ENCODE results near the gene XBP1. TPM values are rescaled to one million over a fixed set of nuclear protein-coding genes. Genes with fewer than 3 reads are reported as not detected.
A peak's percentile ranks its signal among the peaks of the same experiment; 100 is the strongest.
"Not testable (repeated sequence)": the region's sequence is repeated elsewhere in the genome, so short reads cannot be mapped to it uniquely, and the experiment has no call there.

The XBP1 gene
- polyA plus RNA-seq, 1 donor from 2014 or later, result 147 TPM

DNA sequence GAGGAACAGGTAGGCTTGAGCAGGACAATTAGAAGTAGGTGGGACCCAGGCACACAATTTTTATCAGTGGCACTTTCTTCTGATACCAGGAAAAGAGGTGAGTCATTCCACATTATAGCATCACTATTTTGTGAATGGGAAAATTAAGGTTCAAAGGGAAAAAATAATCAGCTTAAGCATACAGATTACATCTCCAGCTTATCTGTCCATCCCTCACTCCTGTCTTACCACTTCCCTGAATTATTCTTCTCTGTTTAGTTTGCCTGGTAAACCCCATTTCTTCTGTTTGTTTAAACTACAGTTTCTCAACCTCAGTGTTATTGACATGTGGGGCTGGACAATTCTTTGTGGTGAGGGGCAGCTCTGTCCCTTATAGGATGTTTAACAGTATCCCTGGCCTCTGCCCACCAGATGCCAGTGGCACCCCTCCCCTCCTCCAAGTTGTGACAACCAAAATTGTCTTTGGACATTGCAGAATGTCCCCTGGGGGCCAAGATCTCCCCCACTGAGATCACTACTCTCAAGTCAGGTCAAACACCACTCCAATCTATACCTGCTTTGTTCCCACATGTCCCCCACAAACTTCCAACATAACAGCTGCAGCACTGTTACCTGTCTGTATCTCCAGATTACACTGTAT, 8.5 kb upstream of the XBP1 start:
- H3K36me3 Mint-ChIP-seq, result peaks cover 1% of the 10 kb centered on the region
- H3K27me3 Mint-ChIP-seq, result no peaks in the 10 kb centered on the region
- peaks cover 8 to 17% (median 12%) of the 10 kb centered on the region in 3 donors for H3K4me1 Mint-ChIP-seq
- no peaks in the 10 kb centered on the region for H3K9me3 Mint-ChIP-seq
- H3K4me3 Mint-ChIP-seq, result no peak overlapping the region
- H3K27ac Mint-ChIP-seq, result peak overlapping the region in 1 of 3 donors; percentile 31

DNA sequence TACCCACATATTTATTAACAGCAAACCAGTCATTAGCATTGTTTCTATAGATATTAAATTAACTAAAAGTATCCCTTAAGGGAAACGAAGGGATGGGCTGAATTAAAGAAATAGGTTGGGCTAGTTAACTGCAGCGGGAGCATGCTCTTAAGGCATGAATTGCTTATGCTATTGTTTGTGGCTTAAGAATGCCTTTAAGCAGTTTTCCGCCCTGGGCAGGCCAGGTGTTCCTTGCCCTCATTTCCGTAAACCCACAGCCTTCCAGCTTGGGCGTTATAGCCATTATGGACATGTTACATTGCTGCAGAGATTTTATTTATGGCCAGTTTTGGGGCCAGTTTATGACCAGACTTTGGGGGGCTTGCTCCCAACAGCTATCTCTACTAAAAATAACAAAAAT, 5.1 kb upstream of the XBP1 start:
- not testable (repeated sequence) for H3K4me3 Mint-ChIP-seq, H3K36me3 Mint-ChIP-seq, H3K27me3 Mint-ChIP-seq, H3K9me3 Mint-ChIP-seq, H3K27ac Mint-ChIP-seq
- peaks cover 15 to 20% (median 19%) of the 10 kb centered on the region in 3 donors for H3K4me1 Mint-ChIP-seq

DNA sequence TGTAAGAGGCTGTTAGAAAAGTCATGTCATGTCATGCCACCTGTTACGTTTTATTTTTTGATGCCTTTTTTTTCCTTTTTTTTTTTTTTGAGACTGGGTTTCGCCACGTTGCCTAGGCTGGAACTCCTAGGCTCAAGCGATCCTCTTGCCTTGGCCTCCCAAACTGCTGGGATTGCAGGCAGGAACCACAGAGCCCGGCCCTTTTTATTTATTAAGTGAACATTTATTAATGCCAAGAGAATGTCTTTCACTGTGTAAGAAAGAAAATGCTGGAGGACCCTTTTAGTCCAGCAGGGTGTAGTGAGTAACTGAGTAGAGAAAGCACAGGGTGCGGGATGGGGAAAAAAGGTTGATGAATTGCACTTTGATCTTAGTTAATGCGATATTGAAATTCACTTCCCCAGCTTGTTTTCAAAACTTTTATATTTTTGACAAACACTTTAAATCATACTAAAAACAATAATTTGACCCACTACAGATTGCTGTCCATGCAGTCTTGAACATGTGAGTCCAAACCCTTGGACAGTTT, 2.3 kb upstream of the XBP1 start:
- H3K4me3 Mint-ChIP-seq, result peak overlapping the region; percentile 76 to 100 (median 92)
- peaks cover 24 to 33% (median 28%) of the 10 kb centered on the region in 3 donors for H3K4me1 Mint-ChIP-seq
- peaks cover 1% of the 10 kb centered on the region for H3K36me3 Mint-ChIP-seq
- no peaks in the 10 kb centered on the region for H3K9me3 Mint-ChIP-seq
- no peaks in the 10 kb centered on the region for H3K27me3 Mint-ChIP-seq
- H3K27ac Mint-ChIP-seq, result peak overlapping the region in 2 of 3 donors; percentile 81 to 91

DNA sequence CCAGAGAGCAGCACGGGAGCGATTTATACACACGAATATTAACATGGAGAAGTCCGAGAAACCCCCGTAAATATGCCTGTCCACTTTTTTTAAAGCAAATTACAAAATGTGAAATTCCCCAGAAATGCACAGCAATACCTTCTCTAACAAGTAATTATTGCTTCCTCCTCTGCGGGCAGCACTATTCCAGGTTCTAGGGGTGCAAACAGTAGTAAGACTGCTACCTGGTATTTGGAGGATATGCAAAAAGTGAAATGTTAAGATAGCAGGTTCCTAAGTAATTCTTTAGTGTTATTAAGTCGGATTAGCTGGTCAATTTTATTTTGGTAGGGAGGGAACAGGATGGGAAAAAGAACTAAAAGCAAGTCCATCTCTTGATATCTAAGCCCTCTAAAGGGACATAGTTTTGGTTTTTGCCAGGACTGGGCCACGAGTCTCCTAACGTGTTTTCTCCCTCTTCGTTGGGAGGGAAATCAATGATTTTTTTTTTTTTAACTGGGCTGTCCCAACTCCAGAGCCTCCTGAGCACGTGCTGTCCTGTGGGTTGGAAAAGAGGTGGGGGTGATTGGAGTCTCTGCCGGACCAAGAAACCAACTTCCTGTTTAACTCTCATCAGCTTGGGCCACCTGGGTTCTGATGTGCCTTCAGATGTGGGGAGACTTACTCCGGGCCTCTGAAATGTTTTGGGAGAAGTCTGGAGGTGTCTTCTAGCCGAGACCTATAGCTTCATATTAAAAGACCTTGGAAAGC, 1.7 kb upstream of the XBP1 start:
- H3K27me3 Mint-ChIP-seq, result no peaks in the 10 kb centered on the region
- peak overlapping the region; percentile 76 to 100 (median 92) for H3K4me3 Mint-ChIP-seq
- H3K9me3 Mint-ChIP-seq, result no peaks in the 10 kb centered on the region
- peaks cover 24 to 33% (median 28%) of the 10 kb centered on the region in 3 donors for H3K4me1 Mint-ChIP-seq
- H3K36me3 Mint-ChIP-seq, result peaks cover 1% of the 10 kb centered on the region
- H3K27ac Mint-ChIP-seq, result peak overlapping the region; percentile 81 to 91 (median 86)

DNA sequence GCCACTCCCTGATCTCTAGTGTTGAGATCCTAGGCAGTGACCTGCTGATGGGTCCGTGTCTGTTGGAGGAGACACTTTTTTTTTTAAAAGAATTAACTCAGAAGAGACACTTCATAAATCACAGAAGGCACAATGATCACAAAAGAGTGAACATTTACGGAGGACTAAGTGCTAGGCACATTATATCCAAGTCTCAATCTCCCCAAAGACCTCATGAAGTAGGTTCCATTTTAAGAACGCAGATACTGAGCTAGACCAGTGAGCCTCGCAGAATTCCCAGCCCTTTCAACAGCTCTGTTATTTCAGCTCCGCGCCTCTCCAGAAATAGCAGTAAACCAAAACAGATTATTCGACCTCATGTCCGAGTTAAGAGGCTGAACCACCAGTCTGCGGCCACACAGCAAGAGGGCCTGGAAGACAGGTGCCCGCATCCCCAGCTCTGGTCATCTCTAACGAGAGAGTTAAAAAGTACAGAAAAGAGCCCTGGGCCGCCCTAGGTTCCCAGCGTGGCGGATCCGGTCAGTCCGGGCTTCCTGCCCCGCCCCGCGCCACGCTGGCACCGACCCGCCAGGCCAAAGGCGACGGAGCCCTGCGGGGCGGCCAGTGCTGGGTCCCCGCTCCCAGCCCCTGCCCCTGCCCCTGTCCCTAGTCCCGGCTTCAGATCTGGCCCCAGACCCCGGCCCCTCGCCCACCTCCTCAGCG, 612 bp downstream of the XBP1 start:
- Mint-ChIP-seq H3K9me3 (no peaks in the 10 kb centered on the region), H3K36me3 (peaks cover 3% of the 10 kb centered on the region), H3K4me3 (peak overlapping the region; percentile 97 to 100 (median 99)), H3K27ac (peak overlapping the region; percentile 91 to 100 (median 99)), H3K4me1 (peaks cover 35 to 46% (median 37%) of the 10 kb centered on the region in 3 donors), H3K27me3 (no peaks in the 10 kb centered on the region)

DNA sequence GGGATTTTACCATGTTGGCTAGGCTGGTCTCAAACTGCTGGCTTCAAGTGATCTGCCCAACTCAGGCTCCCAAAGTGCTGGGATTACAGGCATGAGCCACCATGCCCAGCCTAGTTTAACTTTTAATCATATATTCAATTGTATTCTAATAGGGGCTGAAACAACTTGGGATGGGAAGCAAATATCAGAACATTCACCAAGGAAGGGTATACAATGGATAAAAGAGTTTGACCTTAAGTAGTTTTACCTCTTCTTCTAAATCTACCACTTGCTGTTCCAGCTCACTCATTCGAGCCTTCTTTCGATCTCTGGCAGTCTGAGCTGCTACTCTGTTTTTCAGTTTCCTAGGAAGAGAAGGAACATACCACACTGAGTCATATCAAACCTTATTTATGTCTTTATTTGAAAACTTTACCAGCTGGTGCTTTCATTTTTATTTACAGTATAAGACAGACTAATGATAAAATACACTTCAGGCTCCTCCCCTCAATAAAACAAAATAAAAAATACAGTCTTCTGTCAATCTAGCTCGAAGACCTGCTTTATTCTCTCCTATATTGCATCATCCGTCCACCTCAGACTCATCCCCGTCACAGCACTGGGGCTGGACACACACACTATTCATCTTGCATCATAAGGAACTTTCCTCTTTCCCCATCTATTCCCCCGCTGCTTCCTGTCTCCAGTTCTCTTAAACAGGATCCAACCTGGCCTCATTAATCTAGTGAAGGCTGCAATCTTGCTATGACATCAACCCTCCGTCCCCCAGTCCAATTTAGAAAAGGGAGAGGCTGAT, 1.4 kb downstream of the XBP1 start:
- H3K36me3 Mint-ChIP-seq, result peaks cover 3% of the 10 kb centered on the region
- H3K27ac Mint-ChIP-seq, result peak overlapping the region; percentile 91 to 100 (median 99)
- peaks cover 39 to 46% (median 41%) of the 10 kb centered on the region in 3 donors for H3K4me1 Mint-ChIP-seq
- no peaks in the 10 kb centered on the region for H3K27me3 Mint-ChIP-seq
- peak overlapping the region; percentile 97 to 100 (median 99) for H3K4me3 Mint-ChIP-seq
- H3K9me3 Mint-ChIP-seq, result no peaks in the 10 kb centered on the region

DNA sequence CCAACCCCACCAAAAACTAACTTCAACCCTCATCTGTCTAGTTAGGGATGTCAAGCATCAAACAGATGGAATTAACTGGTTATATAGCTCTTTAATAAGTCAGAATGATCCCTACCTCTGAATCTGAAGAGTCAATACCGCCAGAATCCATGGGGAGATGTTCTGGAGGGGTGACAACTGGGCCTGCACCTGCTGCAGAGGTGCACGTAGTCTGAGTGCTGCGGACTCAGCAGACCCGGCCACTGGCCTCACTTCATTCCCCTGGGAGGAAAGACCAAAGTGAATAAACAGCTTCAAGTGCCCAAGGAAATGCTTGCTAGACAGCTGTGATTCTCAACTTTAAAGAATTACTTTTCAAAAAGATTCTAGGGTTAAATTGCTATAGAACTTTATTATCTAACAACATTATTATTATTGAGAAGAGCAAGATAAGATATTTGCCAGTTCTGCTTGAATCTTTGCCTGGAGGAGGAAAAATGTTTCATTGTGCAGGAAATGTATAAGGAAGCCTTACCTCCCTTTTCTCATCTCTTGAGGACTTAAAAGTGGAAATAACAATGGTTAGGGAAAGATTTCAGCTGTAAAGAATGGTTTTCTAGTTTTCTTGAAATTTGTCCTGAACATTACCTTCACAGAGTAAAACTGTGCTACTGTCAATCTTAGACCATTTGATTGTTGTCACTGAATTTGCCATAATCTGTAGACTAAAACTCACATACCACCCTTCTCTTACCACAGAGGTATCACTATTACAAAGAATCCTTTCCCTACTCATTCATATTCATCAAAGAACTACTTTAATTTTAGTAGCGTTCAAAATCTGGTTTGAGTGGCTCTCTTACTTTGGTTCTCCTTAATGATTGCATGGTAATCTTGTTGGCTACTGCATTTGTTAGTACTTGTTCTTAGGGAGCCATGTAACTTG, 4.2 kb downstream of the XBP1 start:
- H3K27me3 Mint-ChIP-seq, result no peaks in the 10 kb centered on the region
- H3K9me3 Mint-ChIP-seq, result no peaks in the 10 kb centered on the region
- H3K4me3 Mint-ChIP-seq, result peak overlapping the region in 3 of 4 donors; percentile 49 to 72 (median 71)
- H3K36me3 Mint-ChIP-seq, result peaks cover 3% of the 10 kb centered on the region
- peak overlapping the region; percentile 17 to 56 (median 24) for H3K27ac Mint-ChIP-seq
- peaks cover 40 to 50% (median 42%) of the 10 kb centered on the region in 3 donors for H3K4me1 Mint-ChIP-seq

DNA sequence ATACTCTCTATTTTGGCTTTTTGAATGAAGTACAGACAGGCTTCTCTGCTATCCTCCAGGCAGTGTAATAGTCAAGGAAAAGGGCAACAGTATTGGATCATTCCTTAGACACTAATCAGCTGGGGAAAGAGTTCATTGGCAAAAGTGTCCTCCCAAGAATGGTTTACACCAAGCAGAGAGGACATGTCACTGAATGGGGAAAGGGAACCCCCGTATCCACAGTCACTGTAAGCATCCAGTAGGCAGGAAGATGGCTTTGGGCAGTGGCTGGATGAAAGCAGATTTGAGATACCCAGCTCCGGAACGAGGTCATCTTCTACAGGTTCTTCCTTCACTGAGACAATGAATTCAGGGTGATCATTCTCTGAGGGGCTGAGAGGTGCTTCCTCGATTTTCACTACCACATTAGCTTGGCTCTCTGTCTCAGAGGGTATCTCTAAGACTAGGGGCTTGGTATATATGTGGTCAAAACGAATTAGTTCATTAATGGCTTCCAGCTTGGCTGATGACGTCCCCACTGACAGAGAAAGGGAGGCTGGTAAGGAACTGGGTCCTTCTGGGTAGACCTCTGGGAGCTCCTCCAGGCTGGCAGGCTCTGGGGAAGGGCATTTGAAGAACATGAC, 5.2 kb downstream of the XBP1 start:
- Mint-ChIP-seq H3K36me3 (peaks cover 3% of the 10 kb centered on the region), H3K9me3 (no peaks in the 10 kb centered on the region), H3K27ac (peak overlapping the region in 1 of 3 donors; percentile 76), H3K4me1 (peaks cover 41 to 57% (median 44%) of the 10 kb centered on the region in 3 donors), H3K4me3 (peak overlapping the region in 1 of 4 donors; percentile 17), H3K27me3 (no peaks in the 10 kb centered on the region)

DNA sequence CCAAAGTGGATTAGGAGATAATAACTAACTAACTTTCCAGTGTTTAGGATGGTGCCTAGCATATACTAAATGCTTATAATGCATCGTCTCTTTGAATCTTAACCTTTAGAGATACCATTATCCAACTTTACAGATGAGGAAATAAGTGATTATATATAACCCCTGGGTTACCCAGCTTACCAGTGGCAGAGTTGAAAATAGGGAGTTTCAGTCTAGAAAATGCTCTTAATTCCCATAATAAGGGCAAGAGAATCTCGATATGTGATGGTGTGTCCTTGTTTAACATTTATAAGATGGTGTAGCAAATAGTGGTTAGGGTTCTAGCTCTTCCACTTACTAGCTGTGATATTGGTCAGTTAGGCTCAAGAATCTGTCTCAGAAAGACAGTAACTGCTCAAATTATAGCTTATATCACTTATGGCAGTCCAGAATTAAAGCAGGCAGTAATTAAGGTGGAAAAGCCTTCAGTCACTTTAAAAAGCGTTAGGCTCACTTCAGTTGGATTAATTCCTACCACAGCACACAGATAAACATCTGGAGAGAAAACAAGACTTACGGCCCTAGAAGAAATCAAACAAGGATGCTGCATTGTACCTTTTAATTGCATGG, 6.3 kb downstream of the XBP1 start:
- Mint-ChIP-seq H3K27ac (peak overlapping the region; percentile 2 to 62 (median 41)), H3K4me3 (peak overlapping the region in 2 of 4 donors; percentile 55 to 56), H3K27me3 (no peaks in the 10 kb centered on the region), H3K36me3 (peaks cover 3% of the 10 kb centered on the region), H3K4me1 (peaks cover 40 to 54% (median 43%) of the 10 kb centered on the region in 3 donors), H3K9me3 (no peaks in the 10 kb centered on the region)

DNA sequence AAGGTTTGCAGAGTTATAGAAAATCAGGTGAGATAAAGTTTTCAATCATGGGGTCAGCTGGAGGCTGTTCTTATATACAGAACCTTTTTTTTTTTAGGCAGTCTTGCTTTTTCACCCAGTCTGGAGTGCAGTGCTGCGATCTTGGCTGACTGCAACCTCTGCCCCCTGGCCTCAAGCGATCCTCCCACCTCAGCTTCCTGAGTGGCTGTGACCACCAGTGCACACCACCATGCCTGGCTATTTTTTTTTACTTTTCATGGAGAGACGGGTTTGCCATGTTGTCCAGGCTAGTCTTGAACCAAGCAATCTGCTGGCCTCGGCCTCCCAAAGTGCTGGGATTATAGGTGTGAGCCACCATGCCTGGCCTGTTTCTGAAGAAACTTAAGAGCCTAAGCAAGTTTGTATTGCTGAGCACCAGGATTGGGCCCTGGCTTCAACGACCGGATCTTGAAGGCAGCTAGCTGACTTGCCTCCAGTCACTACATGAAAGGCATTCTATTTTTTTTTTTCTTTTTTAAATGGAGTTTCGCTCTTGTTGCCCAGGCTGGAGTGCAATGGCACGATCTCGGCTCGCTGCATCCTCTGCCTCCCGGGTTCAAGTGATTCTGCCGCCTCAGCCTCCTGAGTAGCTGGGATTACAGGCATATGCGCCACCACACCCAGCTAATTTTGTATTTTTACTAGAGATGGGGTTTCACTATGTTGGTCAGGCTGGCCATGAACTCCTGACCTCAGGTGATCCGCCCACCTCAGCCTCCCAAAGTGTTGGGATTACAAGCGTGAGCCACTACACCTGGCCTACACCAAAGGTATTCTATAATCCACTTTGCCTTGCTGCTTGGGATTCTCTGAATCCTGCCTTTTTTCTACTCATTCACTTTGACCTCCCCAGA, 7.6 kb downstream of the XBP1 start:
- Mint-ChIP-seq H3K27me3 (no peaks in the 10 kb centered on the region), H3K27ac (peak overlapping the region; percentile 11 to 95 (median 63)), H3K4me1 (peaks cover 44 to 55% (median 49%) of the 10 kb centered on the region in 3 donors), H3K4me3 (peak overlapping the region in 3 of 4 donors; percentile 32 to 81 (median 78)), H3K36me3 (peaks cover 3% of the 10 kb centered on the region), H3K9me3 (no peaks in the 10 kb centered on the region)

DNA sequence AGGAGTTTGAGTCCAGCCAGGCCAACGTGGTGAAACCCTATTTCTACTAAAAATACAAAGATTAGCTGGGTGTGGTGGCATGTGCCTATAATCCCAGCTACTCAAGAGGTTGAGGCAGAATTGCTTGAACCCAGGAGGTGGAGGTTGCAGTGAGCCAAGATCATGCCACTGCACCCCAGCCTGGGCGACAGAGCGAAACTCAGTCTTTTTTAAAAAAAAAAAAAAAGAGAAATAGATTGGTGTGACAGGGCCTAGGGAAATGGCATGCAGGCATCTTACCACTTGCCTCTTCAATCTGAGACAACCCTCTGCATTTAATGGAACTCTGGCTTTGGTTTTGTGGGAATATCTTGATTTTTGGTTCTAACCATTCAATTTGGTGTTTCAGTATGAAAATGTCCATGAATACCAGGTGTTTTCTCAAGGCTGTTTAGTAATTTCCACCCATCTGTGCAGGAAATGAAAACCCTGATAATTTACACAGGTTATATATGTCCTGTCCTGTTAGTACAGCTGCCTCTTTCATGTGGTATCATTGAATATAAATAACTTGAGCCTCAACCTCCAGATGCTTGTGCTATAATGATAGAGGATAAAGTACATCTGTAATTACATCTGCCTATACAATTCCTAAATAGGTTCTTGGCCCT, 8.4 kb downstream of the XBP1 start:
- peaks cover 3% of the 10 kb centered on the region for H3K36me3 Mint-ChIP-seq
- peak overlapping the region; percentile 11 to 95 (median 63) for H3K27ac Mint-ChIP-seq
- H3K27me3 Mint-ChIP-seq, result no peaks in the 10 kb centered on the region

More for the DNA sequence above, 8.4 kb downstream of the XBP1 start:
- Mint-ChIP-seq H3K9me3 (no peaks in the 10 kb centered on the region), H3K4me3 (peak overlapping the region in 3 of 4 donors; percentile 32 to 78 (median 75)), H3K4me1 (peaks cover 44 to 56% (median 51%) of the 10 kb centered on the region in 3 donors)

Data from IgD-negative memory B cell (primary cell).